GM18867 (cell line): ENCODE measurements around the gene ZSCAN29.
"Not testable (repeated sequence)": the region's sequence is repeated elsewhere in the genome, so short reads cannot be mapped to it uniquely, and the experiment has no call there.

Source experiments
- ATAC-seq: cut with Tn5 transposase; IDR thresholded peaks from one replicate; pipeline ENCODE4 v1.9.1; 2021; ENCODE audit warnings: mild to moderate bottlenecking, moderate library complexity; ENCODE audit not compliant: unreplicated experiment

ZSCAN29 gene

GRCh38 chr15:43370975-43371974, at the start of gene ZSCAN29, which contains the start of gene TUBGCP4:
Gene ZSCAN29, minus strand, starts transcription at chr15:43371043. Its CDS starts 1,130 bp downstream, at chr15:43369913.
Gene TUBGCP4, plus strand, starts transcription at chr15:43371101. Its CDS starts 254 bp downstream, at chr15:43371355.
- peak; percentile 80 for ATAC-seq

GRCh38 chr15:43420435-43420834, 49.6 kb upstream of the ZSCAN29 start:
- no peak for ATAC-seq

GRCh38 chr15:43414196-43414595, 43.4 kb upstream of the ZSCAN29 start:
- ATAC-seq = no peak

- ATAC-seq = no peak
Observed at GRCh38 chr15:43412096-43412495, 41.3 kb upstream of the ZSCAN29 start.

- no peak for ATAC-seq
Observed at GRCh38 chr15:43410572-43411214, 39.9 kb upstream of the ZSCAN29 start.

GRCh38 chr15:43408789-43409188, 37.9 kb upstream of the ZSCAN29 start:
- ATAC-seq = no peak

GRCh38 chr15:43406808-43407207, 36.0 kb upstream of the ZSCAN29 start:
- no peak for ATAC-seq

GRCh38 chr15:43406189-43406588, 35.3 kb upstream of the ZSCAN29 start:
- ATAC-seq = no peak

- no peak for ATAC-seq
Observed at GRCh38 chr15:43404130-43404529, 33.3 kb upstream of the ZSCAN29 start.

- no peak for ATAC-seq
Observed at GRCh38 chr15:43403616-43404015, 32.8 kb upstream of the ZSCAN29 start.

- ATAC-seq = no peak
Observed at GRCh38 chr15:43402255-43402654, 31.4 kb upstream of the ZSCAN29 start.

- ATAC-seq = not testable (repeated sequence)
Observed at GRCh38 chr15:43393592-43393991, 22.7 kb upstream of the ZSCAN29 start.

GRCh38 chr15:43390723-43391122, 19.9 kb upstream of the ZSCAN29 start:
- no peak for ATAC-seq

GRCh38 chr15:43383070-43383469, 12.2 kb upstream of the ZSCAN29 start:
- no peak for ATAC-seq

GRCh38 chr15:43382310-43382709, 11.5 kb upstream of the ZSCAN29 start:
- ATAC-seq = no peak

- no peak for ATAC-seq
Observed at GRCh38 chr15:43378601-43379000, 7.8 kb upstream of the ZSCAN29 start.

- ATAC-seq = peak; percentile 58
Observed at GRCh38 chr15:43376017-43376705, 5.3 kb upstream of the ZSCAN29 start.

- peak; percentile 45 for ATAC-seq
Observed at GRCh38 chr15:43370310-43370974, 401 bp downstream of the ZSCAN29 start.

- ATAC-seq = no peak
Observed at GRCh38 chr15:43361313-43361903, 9.4 kb downstream of the ZSCAN29 start.

GRCh38 chr15:43360821-43361220, 10.0 kb downstream of the ZSCAN29 start:
- ATAC-seq = no peak
